T47D (cell line): ENCODE results near the gene MRPL46.

Source experiments
- DNase-seq, 2 experiments: peaks; one replicate each; pipeline versions ENCODE4 v3.0.0 to v3.0.0-alpha.2; 2011 to 2012; ENCODE audit warnings: low read depth in 1 of 2, low spot score in 1 of 2
- JUND ChIP-seq: IDR thresholded peaks from 2 replicates; pipeline ENCODE4 v1.6.1; 2012; ENCODE audit warnings: low read depth
- in situ Hi-C: cut with HindIII; loops from 2 replicates; pipeline ENCODE4 v1.10.0; 2016; ENCODE audit warnings: low sequenced_read_pairs, low pct_unique_long_range_greater_than_20kb

The MRPL46 gene

DNA sequence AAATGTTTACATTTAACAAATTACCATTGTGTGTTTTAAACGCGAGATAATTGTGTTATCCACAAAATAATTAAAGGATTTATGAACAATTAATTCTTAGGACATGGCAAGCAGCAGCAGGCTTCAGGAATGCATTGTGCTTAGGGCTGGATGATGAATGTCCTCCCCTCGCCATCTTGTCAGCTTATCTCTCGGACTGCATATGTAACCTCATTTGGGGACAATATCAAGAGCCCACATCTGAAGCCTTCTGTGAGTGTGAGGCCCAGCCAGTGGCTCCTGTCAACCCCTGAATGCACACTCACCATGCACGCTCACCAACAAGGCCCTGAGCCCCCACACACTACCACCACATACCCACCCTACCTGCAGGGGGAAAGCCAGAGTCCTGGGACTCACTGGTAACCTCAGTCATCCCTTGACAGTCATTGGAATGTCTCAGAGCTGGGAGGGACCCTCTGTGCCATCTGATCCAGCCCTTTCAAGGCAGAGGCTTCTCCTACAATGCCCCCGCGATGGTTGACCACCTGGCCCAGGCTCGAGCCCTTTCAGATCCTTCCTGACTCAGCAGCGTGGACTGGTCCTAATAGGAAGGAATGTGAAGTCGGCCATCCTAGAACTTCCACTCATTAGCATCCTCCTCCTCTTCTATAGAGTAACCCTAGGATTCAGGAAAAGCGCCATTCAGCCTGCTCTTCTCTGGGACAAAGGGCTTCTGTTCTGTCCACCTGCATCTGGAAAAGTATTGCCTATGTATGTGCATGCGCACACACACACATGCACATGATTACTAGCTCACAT, 38.2 kb downstream of the MRPL46 start:
- no peak for DNase-seq
- in situ Hi-C loops = no loop called here
- no peak for TF ChIP-seq JUND

DNA sequence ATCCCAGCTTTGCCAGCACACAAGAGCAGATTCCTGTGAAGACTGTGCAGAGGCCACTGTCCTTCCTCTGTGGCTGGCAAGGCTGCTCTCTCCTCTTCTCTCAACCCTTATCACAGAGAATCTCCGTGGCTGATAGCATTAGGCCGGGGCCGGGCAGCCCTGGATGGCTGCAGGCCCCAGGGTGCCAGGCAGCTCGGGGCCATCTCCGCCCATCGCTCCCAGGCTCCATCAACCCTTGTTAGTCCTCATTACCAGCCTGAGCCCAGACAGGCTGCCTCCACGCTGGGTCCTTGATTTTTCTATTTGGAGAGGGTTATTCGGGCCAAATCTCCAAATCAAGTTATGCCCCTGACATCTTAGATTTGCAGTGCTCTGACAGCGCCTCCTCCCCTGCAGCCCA, 39.1 kb downstream of the MRPL46 start:
- in situ Hi-C loops = no loop called here
- TF ChIP-seq JUND = no peak
- no peak for DNase-seq

DNA sequence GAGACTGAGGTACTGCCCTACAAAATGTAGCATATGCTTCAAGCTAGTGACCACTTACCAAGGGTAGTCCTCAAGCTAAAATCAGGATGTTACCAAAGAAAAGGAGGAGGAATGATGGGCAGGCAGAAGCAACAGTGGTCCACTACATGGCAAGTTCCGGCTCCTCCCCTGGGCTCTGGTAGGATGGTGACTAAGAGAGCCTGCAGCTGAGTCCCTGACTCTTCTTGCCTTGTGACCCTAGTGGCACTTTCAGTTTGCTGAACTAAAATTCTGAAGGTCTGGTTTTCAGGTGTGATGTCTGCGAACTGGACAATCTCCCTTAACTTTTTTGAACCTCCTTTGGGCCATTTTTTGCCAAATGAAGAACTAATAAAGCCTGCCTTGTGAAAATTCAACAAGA, 40.9 kb downstream of the MRPL46 start:
- in situ Hi-C loops = no loop called here
- TF ChIP-seq JUND = no peak
- DNase-seq = no peak

DNA sequence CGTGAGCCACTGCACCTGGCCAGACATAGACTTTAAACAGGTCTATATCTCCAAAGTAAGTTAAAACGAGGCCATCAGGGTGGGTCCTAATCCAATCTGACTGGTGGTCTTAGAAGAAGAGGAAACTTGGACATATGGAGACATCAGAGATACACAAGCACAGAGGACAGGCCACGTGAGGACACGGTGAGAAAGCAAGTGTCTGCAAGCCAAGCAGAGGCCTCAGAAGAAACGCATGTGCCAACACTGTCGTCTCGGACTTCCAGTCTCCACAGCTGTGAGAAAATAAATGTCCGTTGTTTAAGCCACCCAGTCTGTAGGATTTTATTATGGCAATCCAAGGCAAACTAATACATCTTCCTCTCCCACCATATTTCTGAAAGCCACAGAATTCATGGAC, 43.9 kb downstream of the MRPL46 start:
- in situ Hi-C loops = no loop called here
- DNase-seq = no peak
- TF ChIP-seq JUND = no peak

DNA sequence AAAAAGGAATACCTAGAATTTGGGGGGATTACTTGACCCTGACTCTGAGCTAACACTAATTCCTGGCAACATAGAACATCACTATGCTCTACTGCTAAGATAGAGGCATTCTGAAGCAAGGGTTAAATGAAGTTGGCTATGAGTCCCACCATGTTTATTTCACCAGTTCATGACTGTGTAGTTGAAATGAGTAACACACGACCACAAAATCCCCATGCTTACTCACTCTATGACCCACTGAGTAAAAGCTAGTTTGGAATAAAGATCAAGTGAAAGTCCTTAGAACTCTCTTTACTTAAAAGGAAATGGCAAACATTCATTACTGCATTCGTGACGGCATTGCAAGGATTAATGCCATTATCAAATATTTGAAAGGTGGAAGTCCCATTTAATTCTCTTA, 47.4 kb downstream of the MRPL46 start:
- in situ Hi-C loops = no loop called here
- no peak for TF ChIP-seq JUND
- no peak for DNase-seq
